MV-4-11 (cell line): ENCODE data around the gene SLC6A4.
A peak's percentile ranks its signal among the peaks of the same experiment; 100 is the strongest.
"Not testable (repeated sequence)": the region's sequence is repeated elsewhere in the genome, so short reads cannot be mapped to it uniquely, and the experiment has no call there.

Source experiments
- DNase-seq: peaks from one replicate; lab custom pipeline; 2025; lab: John Stamatoyannopoulos, UW

SLC6A4 gene

DNA sequence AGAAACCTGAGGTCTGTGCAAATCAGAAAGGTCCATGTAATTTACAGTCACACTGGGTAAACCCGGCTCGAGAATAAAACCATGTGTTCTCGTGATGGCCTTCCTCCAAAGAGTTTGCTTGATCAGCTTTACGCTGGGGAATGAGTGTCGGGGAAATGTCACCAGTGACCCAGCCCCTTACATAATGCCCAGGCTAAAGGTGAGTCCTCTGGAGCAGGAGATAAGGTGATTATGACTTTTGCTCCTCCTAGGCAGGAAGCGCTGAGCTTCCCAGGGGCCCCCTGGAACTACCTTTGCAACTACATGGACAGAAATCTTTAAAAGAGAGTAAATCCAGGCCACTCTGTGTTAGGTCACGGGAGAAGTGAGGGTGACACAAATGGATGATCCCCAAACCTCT lies 15.7 kb downstream of the SLC6A4 start:
- no peak for DNase-seq

DNA sequence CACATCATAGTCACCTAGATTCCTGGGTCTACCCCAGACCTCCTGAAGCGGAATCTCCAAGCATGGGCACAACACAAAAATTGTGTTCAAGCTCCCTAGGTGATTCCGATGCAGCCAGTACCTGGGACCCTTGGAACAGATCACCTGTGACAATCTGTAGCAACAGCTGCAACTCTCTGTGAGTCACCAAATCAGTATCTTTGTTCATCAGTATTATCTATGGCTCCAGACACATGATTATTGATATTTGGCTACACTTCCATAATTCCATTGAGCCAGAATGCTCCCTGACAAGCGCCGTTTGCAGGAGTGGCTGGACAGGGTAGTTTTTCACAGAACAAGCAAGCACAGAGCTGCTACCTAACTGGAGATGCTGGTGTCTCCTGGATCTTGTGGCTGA lies 16.2 kb downstream of the SLC6A4 start:
- DNase-seq, result no peak

DNA sequence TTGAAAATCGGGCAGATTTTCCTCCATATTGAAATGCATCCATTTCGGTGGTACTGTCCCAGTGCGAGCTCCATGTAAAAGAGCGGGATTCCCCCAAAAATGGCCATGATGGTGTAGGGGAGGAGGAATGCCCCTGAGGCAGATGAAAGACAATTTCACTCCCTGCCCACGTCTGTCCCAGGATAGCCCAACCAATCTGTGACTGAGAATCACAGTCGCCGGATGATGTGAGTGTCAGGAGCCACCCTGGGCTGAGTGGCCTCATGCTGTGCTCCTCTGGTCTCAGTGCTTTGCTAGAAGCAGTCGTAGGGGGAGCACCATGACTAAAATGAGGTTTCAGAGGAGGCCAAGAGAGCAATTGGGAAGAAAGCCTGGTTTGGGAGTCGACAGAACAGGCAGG lies 16.7 kb downstream of the SLC6A4 start:
- DNase-seq, result no peak

DNA sequence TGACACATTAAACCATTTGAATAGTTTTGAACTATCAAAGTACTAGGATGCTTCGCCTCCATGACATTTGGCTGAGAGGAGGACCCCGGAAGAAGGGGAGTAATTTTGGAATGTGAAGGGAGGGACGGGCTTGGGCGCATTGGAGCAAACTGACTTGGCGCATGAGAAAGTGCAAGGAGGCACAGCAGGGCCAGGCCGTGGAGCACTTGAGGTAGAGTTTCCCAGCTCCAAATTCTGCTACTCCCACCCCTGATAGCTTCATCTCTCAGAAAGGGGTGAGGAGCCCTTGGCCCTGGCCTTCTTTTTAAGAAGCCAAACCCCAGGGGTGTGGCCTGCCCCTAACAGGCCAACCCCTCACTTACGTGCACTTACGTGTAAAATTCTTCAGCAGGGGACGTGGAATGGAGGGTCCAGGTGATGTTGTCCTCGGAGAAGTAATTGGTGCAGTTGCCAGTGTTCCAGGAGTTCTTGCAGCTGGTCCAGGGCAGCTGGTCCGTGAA lies 17.7 kb downstream of the SLC6A4 start:
- DNase-seq, result no peak

DNA sequence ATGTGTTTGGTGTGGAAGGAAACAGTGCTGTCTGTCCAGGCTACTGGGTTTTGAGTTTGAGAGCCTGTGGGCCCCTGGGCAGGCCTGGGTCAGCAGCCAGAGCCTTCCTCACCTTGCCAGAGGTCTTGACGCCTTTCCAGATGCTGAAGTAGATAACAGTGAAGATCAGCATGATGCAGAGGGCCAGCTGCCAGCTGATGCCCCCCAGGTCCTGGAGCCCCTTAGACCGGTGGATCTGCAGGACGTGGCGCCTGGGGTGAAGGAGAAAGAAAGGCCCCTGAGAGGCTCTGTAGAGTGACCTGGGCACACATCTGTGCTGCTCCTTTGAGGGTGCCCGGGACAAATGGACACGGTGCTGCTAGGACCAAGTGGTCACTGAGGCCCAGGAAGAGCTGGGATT lies 18.4 kb downstream of the SLC6A4 start:
- no peak for DNase-seq

DNA sequence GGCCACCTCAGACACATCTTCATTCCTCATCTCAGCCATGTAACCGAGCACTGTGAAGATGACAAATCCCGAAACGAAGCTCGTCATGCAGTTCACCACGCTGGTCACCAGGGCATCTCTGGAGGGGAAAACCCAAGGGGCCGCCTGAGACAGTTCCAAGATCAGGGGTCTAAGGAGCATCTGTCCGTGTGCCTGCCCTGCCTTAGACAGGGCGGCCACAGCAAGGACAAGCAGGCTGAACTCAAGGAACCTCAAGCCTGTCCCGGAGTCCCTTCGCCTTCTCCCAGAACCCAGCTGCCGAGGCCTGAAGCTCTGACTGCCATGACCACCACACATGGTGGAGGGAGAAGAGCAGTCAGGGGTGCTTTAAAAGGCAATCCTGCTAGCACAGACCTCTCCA lies 22.7 kb downstream of the SLC6A4 start:
- DNase-seq, result no peak

DNA sequence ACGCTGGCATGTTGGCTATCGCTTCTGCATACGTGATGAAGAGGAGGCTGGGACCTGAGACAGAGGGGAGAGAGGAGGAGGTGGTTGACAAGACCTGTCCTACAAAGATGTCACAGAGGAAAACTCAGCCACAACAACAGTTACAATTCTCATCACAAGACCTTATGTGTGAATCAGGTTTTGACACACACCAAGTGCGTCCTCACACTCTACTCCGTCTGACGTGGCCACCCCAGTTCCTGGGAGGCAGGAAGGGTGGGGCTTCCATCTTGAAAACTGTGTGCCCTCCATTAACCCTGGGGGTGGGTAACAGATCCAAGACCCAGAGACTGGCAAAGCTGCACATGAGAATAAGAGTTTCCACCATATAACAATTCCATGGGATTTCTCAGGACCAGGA lies 24.1 kb downstream of the SLC6A4 start:
- DNase-seq, result no peak

DNA sequence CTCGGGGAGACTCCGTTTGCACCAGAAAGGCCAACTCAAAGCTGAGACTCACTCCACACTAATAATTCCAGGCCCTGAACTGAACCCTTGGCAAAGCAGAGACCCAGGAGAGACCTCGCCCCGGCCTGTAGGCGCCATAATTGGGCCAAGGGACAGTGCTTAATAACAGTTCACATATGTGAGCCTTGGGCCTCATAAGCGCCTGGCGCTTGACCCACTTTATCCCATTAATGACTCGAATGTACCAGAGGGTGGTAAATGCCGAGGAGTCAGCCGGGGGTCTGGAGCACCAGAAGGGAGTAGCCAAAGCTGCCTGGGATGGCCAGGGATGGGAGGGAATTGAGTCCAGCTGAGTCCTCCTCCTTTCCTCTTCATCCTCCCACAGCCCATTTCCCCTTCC lies 24.6 kb downstream of the SLC6A4 start:
- DNase-seq, result no peak

DNA sequence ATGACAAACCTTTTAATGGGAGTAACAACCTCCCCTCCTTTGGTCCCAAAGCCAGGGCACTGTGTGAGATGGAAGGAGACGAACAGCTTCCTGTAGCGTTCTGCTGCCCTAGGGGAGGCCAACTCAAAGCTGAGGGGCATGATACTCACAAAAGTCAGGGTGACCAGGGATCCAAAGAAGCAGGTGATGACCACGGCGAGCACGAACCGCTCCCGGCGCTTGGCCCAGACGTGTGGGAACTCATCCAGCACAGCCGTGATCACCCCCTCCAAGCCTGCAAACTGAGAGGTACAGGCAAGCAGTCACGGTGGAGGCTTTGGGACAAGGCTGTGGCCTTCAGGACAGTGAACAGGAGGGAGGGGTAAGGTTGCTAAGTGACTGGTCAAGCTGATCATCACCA lies 25.1 kb downstream of the SLC6A4 start:
- DNase-seq, result no peak

DNA sequence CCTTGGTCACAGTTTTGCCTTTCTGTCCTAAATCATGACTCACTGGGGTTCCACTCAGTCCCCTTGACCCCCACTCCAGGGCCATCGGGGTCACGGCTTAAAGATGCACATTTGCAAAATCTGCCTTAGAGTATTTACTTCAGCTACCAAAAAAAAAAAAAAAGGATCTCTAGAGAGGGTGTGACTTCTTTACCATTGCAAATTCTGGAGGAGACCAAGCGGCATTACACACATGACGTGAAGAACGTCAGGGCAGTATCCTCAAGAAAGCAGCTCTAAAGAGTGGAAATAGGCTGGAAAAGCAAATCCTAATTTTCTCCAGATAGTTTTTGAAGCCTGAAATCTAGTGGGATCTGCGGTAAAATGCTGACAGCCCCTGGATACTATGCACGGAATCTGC lies 25.6 kb downstream of the SLC6A4 start:
- no peak for DNase-seq

DNA sequence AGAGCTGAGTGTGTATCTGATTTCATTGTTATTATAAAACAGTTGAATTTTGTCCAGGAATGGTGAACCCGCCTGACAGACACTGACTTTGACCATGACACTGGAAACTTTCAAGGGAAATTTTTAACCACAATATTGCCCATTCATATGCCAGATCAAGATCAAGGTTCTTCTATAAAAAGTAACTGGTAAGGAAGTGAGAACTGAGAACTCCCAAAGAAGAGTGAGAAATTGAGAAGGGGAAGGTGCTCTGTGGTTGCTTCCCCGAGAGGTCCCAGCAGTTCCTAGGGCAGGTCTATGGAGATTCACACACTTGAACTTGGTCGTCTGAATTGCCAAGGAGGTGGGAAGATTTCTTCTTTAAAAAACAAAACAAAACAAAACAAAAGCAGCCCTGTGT lies 27.3 kb downstream of the SLC6A4 start:
- peak; percentile 46 for DNase-seq

DNA sequence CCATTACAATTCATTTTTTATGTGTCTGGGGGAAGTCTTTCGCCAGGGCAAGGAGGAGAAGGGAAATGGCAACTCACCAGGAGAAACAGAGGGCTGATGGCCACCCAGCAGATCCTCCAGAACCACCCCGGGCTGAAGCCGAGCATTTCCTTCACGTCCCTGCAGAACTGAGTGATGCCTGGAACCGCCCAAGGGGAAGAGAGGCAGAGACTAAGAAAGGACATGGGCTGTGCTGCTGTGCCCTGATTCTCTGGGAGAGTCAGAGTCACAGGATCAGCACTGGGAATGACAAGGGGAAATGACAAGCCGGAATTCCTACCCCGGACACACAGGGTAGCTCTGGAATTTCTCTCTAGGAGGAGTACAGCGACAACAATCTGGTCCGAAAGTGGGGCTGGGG lies 27.8 kb downstream of the SLC6A4 start:
- no peak for DNase-seq

DNA sequence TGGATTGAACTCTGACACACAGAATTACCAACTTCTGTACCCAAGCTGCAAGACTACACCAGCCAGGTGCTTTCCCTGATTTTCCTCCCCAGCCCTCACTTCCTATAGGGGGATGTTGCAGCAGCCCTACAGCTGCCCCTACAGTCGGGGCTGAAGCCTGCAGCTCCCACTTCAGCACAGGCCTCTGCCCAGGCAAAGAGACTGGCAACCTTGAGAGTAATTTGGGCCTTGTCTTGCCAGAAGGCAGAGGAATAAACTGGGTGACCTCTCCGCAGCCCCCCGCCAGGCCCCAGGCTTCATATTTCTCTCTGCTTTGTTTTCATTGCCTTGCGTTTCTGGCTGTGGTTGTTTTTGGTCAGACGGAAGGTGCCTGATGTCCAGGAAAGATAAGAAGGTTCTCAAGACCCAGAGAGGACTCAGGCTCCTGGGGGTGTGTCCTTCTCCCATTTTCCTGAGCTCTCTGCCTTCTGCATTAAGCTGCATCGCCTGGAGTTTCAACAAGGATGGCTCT lies 32.0 kb downstream of the SLC6A4 start:
- no peak for DNase-seq

DNA sequence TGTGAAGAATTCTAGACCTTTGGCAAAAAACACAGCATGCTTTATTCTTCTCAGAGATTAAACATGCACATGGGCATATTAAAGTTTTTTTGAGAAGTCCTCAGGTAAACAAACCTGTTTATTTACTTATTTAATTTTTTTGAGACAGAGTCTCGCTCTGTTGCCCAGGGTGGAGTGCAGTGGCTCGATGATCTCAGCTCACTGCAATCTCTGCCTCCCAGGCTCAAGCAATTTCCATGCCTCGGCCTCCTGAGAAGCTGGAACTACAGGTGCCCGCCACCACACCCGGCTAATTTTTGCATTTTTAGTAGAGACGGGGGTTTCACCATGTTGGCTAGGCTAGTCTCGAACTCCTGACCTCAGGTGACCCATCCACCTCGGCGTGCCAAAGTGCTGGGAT lies 34.8 kb downstream of the SLC6A4 start:
- not testable (repeated sequence) for DNase-seq

DNA sequence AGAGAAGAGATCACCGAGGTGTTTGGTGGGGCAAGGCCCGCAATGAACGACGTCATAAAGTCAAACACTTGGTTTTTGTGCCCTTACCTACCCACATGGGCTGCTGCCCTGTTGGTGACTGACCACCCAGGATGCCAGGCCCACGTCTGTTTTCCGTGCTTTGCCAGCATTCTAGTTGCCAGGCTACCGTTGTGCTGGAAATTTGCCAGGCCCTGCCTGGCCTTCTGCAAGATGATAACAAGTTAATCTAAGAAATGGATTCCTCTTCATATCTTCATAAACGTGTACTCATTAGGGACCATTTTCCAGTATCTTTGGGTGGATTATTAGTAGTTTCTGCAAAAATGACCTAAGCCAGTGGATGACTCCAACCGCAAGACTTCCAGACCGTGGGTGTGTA lies 35.4 kb downstream of the SLC6A4 start:
- no peak for DNase-seq

DNA sequence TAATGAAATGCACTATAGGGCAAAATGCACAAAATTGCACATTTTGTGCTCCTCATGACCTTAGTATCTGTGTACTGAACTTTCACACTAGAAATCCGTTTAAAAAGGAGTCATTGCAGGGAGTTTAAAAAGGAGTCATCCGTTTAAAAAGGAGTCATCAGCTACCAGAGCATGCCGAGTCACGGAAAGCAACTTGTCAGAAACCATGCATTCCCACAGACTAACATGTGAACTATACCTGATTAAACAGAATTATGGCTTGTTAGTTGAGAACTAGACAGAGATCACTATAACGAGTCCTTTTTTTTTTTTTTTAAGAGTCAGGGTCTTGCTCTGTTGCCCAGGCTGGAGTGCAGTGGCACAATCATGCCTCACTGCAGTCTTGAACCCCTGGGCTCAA lies 35.9 kb downstream of the SLC6A4 start:
- no peak for DNase-seq

DNA sequence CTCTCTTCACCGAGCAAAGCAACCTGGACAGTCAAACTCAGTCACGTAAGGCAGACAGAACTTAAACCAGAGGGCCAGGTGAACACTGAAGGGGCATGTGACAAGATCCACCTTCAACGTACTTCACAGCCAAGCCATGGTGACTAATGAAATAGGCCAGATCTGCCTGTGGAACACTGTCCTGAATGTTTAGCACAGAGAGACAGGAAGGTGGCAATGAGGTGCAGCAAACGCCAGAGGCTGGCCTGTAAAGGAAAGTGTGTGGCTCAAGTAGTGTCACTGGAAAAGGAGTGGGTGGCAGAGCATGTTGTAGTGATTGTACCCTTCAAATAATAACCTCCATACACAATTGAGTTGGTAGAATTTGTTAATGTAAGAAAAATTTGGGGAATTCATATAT lies 38.1 kb downstream of the SLC6A4 start:
- DNase-seq, result no peak

DNA sequence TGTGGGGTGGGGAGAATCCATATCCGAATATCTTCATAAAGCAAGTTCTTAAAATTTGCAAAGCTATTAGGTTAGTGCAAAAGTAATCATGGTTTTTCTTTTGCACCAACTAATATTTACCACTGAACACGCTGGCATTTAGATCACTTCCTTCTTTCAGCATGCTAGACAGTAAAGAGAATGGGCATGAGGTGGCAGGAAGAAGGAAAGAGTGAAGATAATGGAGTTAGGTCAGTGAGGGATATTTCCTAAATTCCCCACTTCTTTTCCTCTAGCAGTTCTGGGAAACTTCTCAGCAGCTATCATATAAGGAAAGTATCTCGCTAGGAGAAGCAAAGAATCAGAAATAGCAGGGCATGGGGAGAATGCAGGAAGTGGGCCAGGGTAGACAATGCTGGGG lies 39.0 kb downstream of the SLC6A4 start:
- DNase-seq, result no peak

DNA sequence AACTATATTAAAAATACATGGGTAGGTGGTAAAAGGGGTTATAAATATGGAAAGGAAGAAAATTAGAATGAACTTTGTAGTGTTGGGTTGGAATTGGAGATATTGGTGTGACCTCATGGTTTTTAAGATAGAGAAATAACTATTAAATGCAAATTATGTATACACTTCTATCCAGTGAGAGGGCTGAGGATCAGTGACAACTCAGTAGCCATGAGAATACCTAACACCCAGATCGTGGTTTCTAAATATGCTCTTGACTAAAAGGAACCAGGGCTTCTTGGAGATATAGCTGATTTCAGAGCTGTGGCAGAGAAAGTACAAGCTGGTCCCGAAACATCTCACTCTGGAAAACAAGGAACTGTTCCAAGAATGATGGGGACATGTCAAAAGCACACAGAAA lies 44.4 kb downstream of the SLC6A4 start:
- DNase-seq, result no peak

DNA sequence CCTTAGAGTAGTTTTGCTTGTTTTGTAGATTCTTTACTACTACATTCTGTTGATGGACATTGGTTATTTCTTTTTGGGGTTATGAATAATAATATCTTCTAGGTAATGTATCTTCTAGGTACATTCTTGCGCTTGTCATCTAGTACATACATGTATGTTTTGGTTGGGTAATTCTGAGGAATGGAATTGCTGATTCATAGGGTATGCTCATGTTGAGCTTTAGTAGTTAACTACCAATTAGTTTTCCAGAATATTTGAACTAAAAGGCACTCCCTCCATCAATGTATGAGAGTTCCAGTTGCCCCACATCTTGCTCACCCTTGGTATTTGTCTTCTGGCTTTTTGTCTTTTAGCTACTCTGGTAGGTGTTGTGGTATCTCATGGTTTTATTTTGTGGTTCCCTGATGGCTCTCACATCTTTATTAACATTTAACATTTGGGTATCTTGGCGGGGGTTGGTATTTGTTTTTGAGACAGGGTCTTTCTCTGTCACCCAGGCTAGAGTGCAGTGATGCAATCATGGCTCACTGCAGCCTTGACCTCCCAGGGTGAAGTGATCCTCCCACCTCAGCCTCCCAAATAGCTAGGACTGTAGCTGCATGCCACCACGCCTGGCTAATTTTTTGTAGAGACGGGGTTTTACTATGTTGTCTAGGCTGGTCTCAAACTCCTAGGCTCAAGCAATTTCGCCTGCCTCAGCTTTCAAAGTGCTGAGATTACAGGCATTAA lies 47.1 kb downstream of the SLC6A4 start:
- no peak for DNase-seq

DNA sequence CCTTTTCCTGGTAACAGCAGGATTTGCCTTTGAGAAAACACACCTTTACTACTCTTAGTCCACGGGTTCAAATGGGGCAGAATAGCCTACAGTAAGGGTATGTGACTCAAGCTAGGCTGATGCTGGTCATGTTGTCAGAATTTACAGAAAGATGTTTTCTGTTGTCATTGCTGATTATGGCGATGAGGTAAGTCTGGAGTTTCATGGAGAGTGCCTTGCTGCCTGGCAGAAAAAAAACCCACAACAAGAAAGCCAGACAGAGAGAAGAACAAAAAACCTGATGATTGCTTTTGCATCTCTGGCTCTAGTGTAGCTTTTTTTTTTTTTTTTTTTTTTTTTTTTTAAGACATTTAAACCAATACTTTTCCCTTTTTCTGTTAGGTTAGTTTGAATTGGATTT lies 47.9 kb downstream of the SLC6A4 start:
- DNase-seq, result no peak

DNA sequence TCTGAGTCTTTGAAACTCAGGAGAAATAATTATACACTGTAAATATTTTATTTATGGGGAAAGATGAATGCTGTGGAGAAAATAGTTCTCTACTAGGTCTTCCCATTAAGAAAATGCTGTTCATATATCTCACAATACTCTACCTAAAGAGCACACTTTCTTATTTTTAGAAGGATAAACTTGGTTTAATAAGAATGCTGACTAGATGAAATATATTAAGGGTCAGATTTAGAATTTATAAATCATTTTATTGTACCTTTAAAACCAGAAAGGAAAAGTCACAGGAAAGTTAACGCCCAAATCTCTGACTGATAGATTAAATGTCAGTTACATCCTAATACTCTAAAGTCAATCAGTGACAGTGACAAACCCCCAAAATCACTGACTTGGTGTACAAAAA lies 48.7 kb downstream of the SLC6A4 start:
- no peak for DNase-seq

DNA sequence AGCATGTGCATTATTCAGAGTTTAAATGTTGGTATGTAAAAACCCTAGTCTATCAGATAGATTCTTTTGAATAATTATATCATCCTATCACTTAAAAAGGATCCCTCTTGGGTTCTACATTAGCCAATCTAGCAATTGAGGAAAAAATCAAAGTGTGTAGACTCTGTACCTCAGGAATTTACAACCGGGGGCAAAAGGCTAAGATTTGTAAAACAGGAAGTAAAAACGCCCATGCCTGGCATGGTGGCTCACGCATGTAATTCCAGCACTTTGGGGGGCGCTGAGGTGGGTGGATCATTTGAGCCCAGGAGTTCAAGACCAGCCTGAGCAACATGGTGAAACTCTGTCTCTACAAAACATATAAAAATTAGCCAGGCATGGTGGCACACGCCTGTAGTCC lies 58.6 kb downstream of the SLC6A4 start:
- no peak for DNase-seq

DNA sequence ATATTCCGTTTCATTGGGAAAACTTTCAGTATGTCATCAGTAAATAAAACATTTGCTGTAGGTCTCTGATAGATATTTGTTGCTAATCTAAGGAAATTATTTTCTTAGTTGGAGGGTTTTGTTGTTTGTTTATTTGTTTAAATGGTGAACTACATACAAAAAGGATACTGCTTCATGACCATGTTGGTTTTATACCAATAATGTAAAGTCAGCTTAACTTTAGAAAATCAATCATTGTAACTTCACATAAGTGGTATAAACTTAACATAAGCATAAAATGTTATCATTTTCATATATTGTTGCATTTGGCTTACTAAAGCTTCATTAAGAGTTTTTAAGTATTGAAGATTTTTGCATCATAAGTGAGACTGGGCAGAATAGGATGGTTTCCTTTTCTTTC lies 60.9 kb downstream of the SLC6A4 start:
- no peak for DNase-seq
